Bronchial epithelial cell (primary cell): ENCODE measurements around the gene ZNF784. TPM values are rescaled to one million over a fixed set of nuclear protein-coding genes. Genes with fewer than 3 reads are reported as not detected.

Experiments
- DNase-seq: peaks from one replicate; pipeline ENCODE4 v3.0.0-alpha.2; 2010; ENCODE audit warnings: low read depth
- FAIRE-seq: peaks from 2 replicates; lab custom pipeline; 2011; peaks lifted over from hg19 to GRCh38; lab: Jason Lieb, UNC
- H3K27me3 ChIP-seq: 2 replicates; pipeline ENCODE4 v1.5.1; 2011; ENCODE audit warnings: low read length; ENCODE audit not compliant: control insufficient read depth, insufficient read depth
- H3K36me3 ChIP-seq: 2 replicates; pipeline ENCODE4 v1.5.1; 2011; ENCODE audit warnings: low read length; ENCODE audit not compliant: control insufficient read depth, insufficient read depth
- H3K4me3 ChIP-seq: 2 replicates; pipeline ENCODE4 v1.5.1; 2011; ENCODE audit warnings: mild to moderate bottlenecking, low read depth, low read length, control low read depth
- total RNA-seq: library from RNA; depleted of rRNA; stranded (reverse); fragments of >200 nt; gene quantifications from 2 replicates; pipeline ENCODE4 v1.2.1, GENCODE V29; 2014
- TF ChIP-seq, protein P1 (sequence below): IDR thresholded peaks from 2 replicates; pipeline ENCODE4 v1.5.1; 2011; ENCODE audit warnings: mild to moderate bottlenecking, moderate library complexity, low read length, control low read depth, inconsistent platforms; ENCODE audit not compliant: insufficient read depth, severe bottlenecking

ZNF784 gene
- total RNA-seq, 1 donor from 2014 or later = 5.0 TPM

DNA sequence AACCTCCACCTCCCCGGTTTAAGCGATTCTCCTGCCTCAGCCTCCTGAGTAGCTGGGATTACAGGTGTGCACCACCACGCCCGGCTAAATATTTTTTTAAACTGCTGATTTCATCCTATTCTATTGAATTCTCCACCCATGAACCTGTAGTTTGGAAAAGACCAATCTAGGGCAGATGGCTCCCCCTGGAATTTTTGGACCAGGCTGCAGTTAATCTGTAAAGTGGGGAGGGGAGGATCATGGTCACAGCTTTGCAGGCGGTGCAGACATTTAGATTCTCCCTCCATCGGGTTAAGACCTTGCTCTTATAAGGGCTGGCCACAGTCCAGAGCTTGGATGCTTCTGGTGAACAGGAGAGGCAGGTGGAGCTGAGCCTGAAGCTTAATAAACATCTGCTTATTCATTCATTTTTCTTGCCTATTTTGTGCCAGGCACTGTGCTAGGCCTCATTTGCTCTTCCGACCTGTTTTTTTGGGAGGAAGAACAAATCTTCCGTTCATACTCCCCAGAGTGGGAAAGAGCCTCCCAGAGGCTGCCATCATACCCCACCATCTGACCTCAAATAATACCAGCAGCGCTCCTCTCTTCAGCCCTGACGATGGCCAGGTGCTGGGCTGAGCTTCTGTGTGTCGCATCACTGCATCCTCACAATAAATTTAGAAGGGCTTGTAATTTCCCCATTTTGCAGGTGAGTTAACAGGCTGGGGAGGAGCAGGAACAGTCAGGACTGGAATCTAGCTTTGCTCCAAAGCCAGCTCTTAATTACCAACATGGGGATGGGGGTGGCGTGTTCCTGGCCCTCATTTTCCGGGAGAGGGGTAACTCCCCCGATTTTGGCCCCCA, 22.7 kb upstream of the ZNF784 start:
- FAIRE-seq (no peak), DNase-seq (no peak)
- H3K36me3 ChIP-seq = peaks cover 3% of the 10 kb centered on the region
- TF ChIP-seq, protein P1, sequence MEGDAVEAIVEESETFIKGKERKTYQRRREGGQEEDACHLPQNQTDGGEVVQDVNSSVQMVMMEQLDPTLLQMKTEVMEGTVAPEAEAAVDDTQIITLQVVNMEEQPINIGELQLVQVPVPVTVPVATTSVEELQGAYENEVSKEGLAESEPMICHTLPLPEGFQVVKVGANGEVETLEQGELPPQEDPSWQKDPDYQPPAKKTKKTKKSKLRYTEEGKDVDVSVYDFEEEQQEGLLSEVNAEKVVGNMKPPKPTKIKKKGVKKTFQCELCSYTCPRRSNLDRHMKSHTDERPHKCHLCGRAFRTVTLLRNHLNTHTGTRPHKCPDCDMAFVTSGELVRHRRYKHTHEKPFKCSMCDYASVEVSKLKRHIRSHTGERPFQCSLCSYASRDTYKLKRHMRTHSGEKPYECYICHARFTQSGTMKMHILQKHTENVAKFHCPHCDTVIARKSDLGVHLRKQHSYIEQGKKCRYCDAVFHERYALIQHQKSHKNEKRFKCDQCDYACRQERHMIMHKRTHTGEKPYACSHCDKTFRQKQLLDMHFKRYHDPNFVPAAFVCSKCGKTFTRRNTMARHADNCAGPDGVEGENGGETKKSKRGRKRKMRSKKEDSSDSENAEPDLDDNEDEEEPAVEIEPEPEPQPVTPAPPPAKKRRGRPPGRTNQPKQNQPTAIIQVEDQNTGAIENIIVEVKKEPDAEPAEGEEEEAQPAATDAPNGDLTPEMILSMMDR = no peak
- H3K4me3 ChIP-seq = peak overlapping the region; percentile 76
- no peaks in the 10 kb centered on the region for H3K27me3 ChIP-seq

DNA sequence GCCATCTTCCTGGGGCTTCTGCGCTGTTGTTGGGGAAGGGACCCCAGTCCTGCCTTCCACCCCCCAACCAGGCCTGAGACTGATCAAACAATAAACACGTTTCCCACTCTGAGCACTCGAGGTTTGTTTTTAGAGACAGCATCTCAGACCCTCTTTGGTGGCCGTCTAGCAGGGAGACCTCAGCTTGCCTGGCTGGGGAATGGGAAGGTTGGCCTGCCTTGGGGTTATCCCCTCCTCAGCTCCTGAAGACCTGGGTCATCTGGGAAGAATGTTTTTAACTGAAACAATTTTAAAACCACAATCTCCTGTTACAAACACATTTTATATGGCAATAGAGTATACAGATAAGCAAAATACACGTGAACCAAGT, 21.1 kb upstream of the ZNF784 start:
- DNase-seq = no peak
- FAIRE-seq = no peak
- no peaks in the 10 kb centered on the region for H3K27me3 ChIP-seq
- no peak overlapping the region for H3K4me3 ChIP-seq
- peaks cover 3% of the 10 kb centered on the region for H3K36me3 ChIP-seq
- TF ChIP-seq, protein P1 = no peak

DNA sequence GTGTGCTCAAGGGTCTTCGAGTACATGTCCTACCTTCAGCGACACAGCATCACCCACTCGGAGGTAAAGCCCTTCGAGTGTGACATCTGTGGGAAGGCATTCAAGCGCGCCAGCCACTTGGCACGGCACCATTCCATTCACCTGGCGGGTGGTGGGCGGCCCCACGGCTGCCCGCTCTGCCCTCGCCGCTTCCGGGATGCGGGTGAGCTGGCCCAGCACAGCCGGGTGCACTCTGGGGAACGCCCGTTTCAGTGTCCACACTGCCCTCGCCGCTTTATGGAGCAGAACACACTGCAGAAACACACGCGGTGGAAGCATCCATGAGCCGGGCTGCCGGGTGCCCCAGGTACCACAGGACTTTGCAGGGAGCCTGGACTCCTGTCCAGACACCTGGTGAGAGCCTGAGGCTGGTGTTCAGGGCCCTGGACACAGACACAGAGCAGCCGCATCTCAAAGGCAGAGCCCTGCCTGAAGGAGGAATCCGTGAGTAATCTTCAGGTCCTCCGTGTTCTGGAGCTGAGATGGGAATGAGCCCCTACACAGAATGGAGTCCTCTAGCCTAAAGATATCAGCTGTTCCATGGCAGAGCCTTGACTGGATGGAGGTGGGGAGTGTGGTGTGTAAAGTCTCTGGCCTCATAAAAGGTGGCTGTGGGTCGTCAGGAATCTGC, 20.6 kb upstream of the ZNF784 start:
- DNase-seq = no peak
- no peaks in the 10 kb centered on the region for H3K27me3 ChIP-seq
- FAIRE-seq = no peak
- no peak overlapping the region for H3K4me3 ChIP-seq
- H3K36me3 ChIP-seq = peaks cover 3% of the 10 kb centered on the region
- TF ChIP-seq, protein P1 = no peak

GRCh38 chr19:55644191-55644833, 19.9 kb upstream of the ZNF784 start:
- Histone ChIP-seq H3K4me3 (peak overlapping the region; percentile 50), H3K27me3 (no peaks in the 10 kb centered on the region), H3K36me3 (peaks cover 3% of the 10 kb centered on the region)
- TF ChIP-seq, protein P1 = no peak
- no peak for DNase-seq
- FAIRE-seq = no peak

DNA sequence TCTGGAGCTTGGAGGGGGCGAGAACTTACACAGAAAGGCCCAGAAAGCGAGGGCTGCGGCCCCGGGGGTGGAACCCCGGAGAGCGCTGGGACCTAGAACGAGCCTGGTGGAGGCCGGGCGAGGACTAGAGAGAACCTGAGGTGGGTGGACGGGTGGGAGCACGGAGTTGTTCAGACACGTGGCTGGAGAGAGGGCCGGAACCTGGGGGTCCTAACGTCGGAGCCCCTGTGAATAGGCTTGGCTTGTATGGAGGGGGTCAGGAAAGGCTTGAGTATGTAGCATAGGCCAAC, 19.5 kb upstream of the ZNF784 start:
- DNase-seq = no peak
- TF ChIP-seq, protein P1 = no peak
- H3K4me3 ChIP-seq = peak overlapping the region; percentile 50
- FAIRE-seq = no peak
- no peaks in the 10 kb centered on the region for H3K27me3 ChIP-seq
- H3K36me3 ChIP-seq = peaks cover 3% of the 10 kb centered on the region
